ENCODE results near the gene TLR1. TPM values are rescaled to one million over a fixed set of nuclear protein-coding genes. Genes with fewer than 3 reads are reported as not detected.
A peak's percentile ranks its signal among the peaks of the same experiment; 100 is the strongest.

TLR1 gene
- polyA plus RNA-seq, 1 donor from 2014 or later = 33.2 TPM

GRCh38 chr4:38752372-38752940, 52.1 kb downstream of the TLR1 start:
- peak overlapping the region in 2 of 4 donors; percentile 59 to 61 for H3K4me3 Mint-ChIP-seq
- H3K27ac Mint-ChIP-seq = peak overlapping the region in 1 of 3 donors; percentile 71
- H3K27me3 Mint-ChIP-seq = no peaks in the 10 kb centered on the region
- H3K9me3 Mint-ChIP-seq = peaks cover 3 to 10% (median 7%) of the 10 kb centered on the region in 3 donors
- H3K36me3 Mint-ChIP-seq = peaks cover 5% of the 10 kb centered on the region
- H3K4me1 Mint-ChIP-seq = peaks cover 9 to 14% (median 11%) of the 10 kb centered on the region in 3 donors

GRCh38 chr4:38751341-38752010, 53.1 kb downstream of the TLR1 start:
- Mint-ChIP-seq H3K9me3 (peaks cover 7 to 19% (median 12%) of the 10 kb centered on the region in 3 donors), H3K27ac (no peak overlapping the region), H3K4me3 (peak overlapping the region in 1 of 4 donors; percentile 59), H3K4me1 (peaks cover 7 to 11% (median 8%) of the 10 kb centered on the region in 3 donors), H3K36me3 (peaks cover 9% of the 10 kb centered on the region), H3K27me3 (no peaks in the 10 kb centered on the region)

GRCh38 chr4:38749336-38749735, 55.3 kb downstream of the TLR1 start:
- Mint-ChIP-seq H3K4me3 (no peak overlapping the region), H3K4me1 (peaks cover 7 to 11% (median 8%) of the 10 kb centered on the region in 3 donors), H3K27me3 (no peaks in the 10 kb centered on the region), H3K36me3 (peaks cover 7% of the 10 kb centered on the region), H3K27ac (no peak overlapping the region), H3K9me3 (peaks cover 7 to 19% (median 12%) of the 10 kb centered on the region in 3 donors)

- peaks cover 14 to 18% (median 15%) of the 10 kb centered on the region in 3 donors for H3K4me1 Mint-ChIP-seq
- H3K27me3 Mint-ChIP-seq = no peaks in the 10 kb centered on the region
- H3K27ac Mint-ChIP-seq = no peak overlapping the region
- peaks cover 7 to 19% (median 12%) of the 10 kb centered on the region in 3 donors for H3K9me3 Mint-ChIP-seq
- H3K4me3 Mint-ChIP-seq = peak overlapping the region in 1 of 4 donors; percentile 29
- H3K36me3 Mint-ChIP-seq = peaks cover 7% of the 10 kb centered on the region
Observed at GRCh38 chr4:38747629-38748028, 57.0 kb downstream of the TLR1 start.

Other genes starting within 250 kb of the TLR1 start
- gene KLF3, start 140.6 kb downstream of the TLR1 start, polyA plus RNA-seq = 25.1 TPM
- gene TLR10, start 21.8 kb downstream of the TLR1 start, polyA plus RNA-seq = 183 TPM
- gene TLR6, start 52.0 kb upstream of the TLR1 start, polyA plus RNA-seq = 13.6 TPM
- gene FAM114A1, start 63.0 kb upstream of the TLR1 start, polyA plus RNA-seq = 0.79 TPM
- gene TMEM156, start 227.6 kb upstream of the TLR1 start, polyA plus RNA-seq = 152 TPM

All from IgD-negative memory B cell (primary cell).